NCI-H2196 (cell line): Measurements from ENCODE around the gene SPECC1.

Source experiments
- DNase-seq: peaks from one replicate; lab custom pipeline; 2025; ENCODE audit not compliant: unreplicated experiment; lab: John Stamatoyannopoulos, UW

Gene SPECC1

DNA sequence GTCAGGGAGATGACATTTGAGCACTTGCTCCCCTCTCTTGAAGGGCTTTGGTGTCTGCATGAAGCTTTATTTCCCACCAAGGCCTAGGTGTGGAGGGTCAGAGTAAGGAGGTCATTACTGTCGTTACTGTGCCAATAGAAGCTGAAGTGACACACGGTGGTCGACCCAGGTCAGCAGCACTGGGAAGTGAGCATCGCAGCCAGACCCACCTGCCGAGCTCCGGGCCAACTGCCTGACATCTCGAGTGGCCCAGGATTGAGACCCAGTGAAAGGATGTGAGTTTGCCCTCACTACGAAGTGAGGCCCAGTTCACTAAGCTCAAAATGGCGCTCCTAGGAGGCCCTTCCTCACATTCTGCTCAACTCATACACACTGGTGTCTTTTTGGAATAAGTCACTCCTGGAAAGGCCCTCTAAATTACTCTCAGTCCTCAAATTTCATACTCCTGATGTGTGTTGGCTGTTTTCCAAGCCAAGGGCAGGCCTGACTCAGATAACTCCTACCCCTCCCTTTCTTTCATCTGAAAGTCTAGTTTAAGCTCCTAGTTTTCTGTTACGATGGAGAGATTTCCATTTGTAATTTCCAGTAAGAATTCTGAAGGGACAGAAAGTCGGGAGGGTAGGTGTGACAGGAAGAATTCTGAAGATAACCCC is 257.8 kb downstream of the SPECC1 start:
- peak; percentile 11 for DNase-seq

DNA sequence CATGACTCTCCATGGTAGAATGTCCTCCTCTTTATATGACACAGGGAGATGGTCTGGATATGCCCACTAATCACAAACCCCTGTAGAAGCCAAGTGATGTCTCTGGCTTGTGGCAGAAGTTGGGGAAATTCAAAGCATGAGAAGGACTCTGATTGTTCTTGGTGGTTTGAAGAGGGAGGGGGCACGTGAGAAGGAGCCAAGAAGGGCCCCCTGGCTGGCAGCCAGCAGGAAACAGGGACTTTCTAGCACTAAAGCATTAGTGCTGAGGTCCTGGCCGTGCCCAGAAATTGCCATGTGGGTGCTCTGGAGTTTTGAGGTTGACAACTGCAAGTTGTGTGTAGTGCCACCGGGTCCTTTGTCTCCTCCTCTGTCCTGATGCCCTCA is 258.3 kb downstream of the SPECC1 start:
- DNase-seq = peak; percentile 2

DNA sequence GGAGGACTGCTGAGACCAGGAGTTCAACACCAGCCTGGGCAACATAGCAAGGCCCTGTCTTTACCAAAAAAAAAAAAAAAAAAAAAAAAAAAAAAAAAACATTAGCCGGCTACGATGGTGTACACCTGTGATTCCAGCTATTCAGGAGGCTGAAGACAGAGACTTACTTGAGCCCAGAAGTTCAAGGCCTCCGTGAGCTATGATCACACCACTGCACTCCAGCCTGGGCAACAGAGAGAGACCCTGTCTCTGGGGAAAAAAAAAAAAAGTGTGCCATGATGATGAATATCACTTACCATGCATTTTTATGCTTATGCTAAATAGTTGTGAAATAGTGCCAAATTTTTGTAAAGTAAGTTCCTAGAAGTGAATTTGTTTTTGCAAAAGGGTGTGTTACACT is 261.2 kb downstream of the SPECC1 start:
- DNase-seq = no peak

DNA sequence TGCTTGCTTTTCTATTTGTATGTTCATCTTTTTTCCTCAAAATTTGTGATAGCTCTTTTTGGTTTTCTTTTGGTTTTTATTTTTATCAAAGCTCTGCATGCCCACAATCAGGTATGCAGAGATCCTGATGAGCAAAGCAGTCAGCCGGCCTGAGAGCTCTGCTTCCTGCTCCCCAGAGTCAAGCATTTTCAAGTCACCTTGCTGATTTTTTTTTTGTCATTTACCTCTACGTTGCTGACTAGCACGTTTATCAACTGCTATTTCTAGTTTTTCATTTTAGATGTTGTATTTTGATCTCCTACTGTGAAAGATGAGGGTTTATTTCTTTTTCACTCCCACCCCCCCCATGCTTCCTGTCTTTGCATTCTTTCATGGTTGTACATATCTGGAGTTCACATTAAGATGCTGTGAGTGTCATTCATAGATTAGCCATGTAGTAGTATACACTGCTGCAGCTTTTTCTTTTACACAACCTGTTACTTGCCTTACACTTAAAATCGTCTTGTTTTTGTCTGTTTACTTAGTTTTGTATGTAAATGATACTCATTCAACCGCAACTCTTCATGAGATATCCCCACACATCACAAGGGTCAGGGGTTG is 262.0 kb downstream of the SPECC1 start:
- no peak for DNase-seq

- no peak for DNase-seq
These were observed 264.8 kb downstream of the SPECC1 start for GRCh38 chr17:20273741-20274500.

GRCh38 chr17:20275653-20276052 is 266.5 kb downstream of the SPECC1 start:
- no peak for DNase-seq

- DNase-seq = no peak
These were observed 267.3 kb downstream of the SPECC1 start for GRCh38 chr17:20276421-20276820.

DNA sequence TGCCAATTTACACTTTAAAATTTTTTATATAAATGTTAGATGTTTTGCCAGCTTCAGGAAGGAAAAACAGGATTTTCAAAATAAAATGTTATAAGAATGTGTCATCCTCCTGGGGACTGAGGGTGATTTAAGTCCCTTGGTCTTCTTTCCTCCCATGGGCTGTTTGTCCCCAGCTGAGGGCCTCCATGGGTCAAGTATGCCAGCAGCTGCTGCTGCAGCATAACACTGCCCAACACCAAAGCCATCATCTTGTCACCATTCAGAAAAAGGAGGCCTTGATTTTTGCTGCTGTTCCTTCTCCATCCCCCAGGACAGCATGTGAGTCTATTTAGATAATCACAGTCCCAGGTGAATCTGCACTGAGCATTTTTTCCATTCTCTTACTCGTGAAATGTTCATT is 269.6 kb downstream of the SPECC1 start:
- DNase-seq = no peak

DNA sequence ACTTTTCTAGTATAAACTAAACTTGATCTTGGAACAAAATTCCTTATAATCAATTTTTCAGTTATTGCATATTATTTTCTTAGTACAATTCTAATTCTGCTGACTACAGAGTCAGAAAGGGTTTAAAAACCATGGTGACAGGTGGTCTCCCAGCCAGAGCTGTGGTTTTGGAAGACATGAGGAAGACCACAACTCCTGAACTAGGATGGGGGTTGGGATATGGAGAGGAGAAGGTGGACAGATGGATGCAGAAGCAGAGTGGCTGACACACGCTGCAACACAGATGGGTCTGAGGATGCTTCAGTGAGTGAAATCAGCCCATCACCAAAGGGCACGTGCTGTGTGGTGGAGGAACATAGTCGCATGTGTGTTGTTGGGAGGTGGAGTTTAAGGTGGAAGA is 270.5 kb downstream of the SPECC1 start:
- no peak for DNase-seq

DNA sequence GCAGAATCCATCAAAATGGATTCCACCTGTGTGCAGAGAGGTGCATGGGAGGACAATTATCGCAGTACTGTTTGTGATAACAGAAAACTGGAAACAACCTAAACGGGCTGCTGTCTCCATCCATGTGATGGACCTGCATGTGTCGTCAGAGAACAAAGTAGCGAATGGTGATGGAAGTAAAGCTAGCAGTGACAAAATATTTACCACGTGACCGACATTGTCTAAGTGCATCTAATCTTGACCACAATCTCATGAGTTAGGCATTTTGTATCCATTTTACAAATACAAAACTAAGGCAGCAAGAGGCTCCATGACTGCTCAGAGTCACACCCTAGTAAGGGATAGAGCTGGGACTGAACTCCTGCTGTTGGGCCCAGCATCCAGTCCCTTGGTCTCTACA is 270.9 kb downstream of the SPECC1 start:
- no peak for DNase-seq

DNA sequence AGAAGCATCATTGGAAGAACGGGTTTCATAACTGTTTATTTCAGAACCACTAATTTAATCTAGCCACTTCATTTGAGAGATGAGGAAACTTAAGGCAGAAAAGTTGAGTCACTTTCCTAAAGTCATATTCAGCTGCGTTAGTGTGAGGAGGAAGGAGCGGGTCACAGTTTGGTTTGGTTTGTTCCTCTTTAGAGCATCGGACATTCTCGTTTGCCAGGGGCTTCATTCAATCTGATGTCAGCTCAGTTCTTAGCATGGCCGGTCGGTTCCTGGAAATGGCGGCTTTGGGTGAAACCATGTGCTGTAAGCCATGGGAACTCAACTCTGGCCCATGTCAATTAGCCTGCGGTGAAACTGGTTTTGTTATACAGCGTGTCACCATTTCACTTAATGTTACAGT is 271.7 kb downstream of the SPECC1 start:
- no peak for DNase-seq

DNA sequence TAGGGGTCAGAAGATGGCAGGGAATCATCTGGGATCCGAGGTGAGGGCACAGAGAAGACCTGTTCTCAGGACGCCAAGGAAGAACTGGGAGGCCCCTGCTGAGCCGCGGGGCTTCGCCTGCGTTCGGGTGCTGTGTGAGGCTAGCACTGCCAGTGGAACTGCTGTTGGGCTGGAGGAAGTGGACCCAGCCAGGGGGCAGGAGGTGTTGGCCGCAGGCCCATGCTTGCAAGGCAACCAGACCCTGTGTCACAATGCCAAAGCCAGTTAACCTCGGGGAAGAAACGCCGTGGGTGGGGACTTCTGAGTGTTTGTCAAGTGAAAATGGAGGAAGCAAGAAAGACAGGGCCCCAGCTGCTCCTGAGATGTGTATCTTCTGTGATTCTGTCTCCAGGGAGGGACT is 272.7 kb downstream of the SPECC1 start:
- DNase-seq = peak; percentile 5

DNA sequence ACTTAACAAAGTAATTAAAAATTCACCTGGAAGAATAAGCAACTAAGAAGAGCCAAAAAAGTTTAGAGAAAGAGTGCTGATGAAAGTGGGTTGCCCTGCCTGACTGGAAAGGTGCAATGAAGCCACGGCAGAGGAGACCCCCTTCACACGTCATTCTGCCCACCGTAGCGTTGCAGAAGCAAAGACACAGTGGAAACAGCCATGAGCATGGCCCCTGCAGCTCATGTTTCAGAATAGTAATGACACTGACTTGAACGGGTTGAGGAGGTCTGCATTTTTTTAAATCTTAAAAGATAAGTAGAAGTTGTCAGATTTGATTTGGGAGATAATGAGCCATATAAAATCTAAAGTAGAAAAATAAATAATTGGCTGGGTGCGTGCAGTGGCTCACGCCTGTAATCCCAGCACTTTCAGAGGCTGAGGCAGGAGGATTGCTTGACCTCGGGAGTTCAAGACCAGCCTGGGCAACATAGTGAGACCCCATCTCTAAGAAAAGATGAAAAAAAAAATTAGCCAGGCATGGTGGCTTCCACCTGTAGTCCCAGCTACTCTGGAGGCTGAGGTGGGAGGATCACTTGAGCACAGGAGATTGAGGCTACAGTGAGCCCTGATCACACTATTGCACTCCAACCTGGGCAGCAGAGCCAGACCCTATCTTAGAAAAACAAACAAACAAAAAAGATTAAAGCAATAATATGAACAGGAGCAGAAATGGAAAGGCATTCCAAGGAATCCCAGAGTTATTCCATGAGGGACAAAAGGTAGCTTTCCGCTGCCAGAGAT is 273.6 kb downstream of the SPECC1 start:
- no peak for DNase-seq

GRCh38 chr17:20284022-20284421 is 274.9 kb downstream of the SPECC1 start:
- DNase-seq = no peak

- no peak for DNase-seq
These were observed 275.6 kb downstream of the SPECC1 start for GRCh38 chr17:20284570-20285295.

DNA sequence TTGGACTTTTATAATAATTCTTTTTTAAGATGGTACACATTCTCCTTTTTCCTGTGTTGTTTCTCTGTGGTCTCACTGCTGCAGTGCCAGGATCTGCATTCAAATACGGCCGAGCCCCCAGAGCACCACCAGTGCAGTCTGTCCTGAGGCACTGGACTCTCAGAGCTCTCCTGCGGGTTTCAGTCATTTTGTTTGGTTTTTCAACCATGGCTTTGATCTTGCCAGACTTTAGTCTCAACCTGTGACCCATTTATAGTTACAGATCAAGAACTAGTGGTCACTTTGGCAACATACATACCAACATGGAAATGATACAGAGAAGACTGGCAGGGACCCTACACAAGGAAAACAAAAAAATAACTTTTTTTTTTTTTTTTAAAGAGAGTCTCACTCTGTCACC is 280.8 kb downstream of the SPECC1 start:
- DNase-seq = no peak

- DNase-seq = no peak
These were observed 282.7 kb downstream of the SPECC1 start for GRCh38 chr17:20291853-20292252.

GRCh38 chr17:20293501-20293900 is 284.3 kb downstream of the SPECC1 start:
- DNase-seq = no peak

- no peak for DNase-seq
These were observed 285.0 kb downstream of the SPECC1 start for GRCh38 chr17:20294120-20294519.

- DNase-seq = no peak
These were observed 289.9 kb downstream of the SPECC1 start for GRCh38 chr17:20299013-20299412.

- no peak for DNase-seq
These were observed 291.3 kb downstream of the SPECC1 start for GRCh38 chr17:20300436-20300934.
